C4-2B (cell line): Measurements from ENCODE around the gene DERA.

Source experiments
- H3K27ac ChIP-seq: fragments of 450-650 bp; 2 replicates; pipeline ENCODE4 v1.5.1; 2017
- ZFX ChIP-seq: fragments of 450-650 bp; IDR thresholded peaks from 2 replicates; pipeline ENCODE4 v1.6.1; 2017
- TF ChIP-seq, protein P1 (sequence below): fragments of 450-650 bp; conservative IDR thresholded peaks from 2 replicates; pipeline ENCODE4 v1.5.1; 2017; ENCODE audit warnings: mild to moderate bottlenecking

The DERA gene

DNA sequence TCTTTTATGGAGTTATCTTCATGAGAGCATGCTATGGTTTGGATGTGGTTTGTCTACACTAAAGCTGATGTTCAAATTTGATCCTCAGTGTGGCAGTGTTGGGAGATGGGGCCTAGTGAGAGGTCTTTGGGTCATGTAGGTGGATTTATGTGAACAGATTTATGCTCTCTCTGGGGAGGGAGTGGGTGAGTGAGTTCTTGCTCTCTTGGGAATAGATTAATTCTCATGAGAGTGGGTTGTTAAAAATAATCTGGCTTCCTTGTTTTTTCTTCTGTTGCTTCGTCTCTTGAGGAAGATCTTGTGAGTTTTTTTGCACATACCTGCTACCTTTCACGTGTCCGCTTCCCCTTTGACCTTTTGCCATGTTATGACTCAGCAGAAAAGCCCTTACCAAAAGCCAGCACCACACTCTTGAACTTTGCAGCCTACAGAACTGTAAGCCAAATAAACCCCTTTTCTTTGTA lies 20.5 kb downstream of the DERA start:
- TF ChIP-seq, protein P1, sequence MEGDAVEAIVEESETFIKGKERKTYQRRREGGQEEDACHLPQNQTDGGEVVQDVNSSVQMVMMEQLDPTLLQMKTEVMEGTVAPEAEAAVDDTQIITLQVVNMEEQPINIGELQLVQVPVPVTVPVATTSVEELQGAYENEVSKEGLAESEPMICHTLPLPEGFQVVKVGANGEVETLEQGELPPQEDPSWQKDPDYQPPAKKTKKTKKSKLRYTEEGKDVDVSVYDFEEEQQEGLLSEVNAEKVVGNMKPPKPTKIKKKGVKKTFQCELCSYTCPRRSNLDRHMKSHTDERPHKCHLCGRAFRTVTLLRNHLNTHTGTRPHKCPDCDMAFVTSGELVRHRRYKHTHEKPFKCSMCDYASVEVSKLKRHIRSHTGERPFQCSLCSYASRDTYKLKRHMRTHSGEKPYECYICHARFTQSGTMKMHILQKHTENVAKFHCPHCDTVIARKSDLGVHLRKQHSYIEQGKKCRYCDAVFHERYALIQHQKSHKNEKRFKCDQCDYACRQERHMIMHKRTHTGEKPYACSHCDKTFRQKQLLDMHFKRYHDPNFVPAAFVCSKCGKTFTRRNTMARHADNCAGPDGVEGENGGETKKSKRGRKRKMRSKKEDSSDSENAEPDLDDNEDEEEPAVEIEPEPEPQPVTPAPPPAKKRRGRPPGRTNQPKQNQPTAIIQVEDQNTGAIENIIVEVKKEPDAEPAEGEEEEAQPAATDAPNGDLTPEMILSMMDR, result 0 out of 2 replicates have a peak, but pooled peaks have one; percentile 7
- no peak for TF ChIP-seq ZFX
- H3K27ac ChIP-seq, result no peak overlapping the region

- no peak overlapping the region for H3K27ac ChIP-seq
- no peak for TF ChIP-seq ZFX
- TF ChIP-seq, protein P1, result no peak
Observed at GRCh38 chr12:15932327-15932726, 21.2 kb downstream of the DERA start.

GRCh38 chr12:15932971-15933370 lies 21.8 kb downstream of the DERA start:
- no peak overlapping the region for H3K27ac ChIP-seq
- TF ChIP-seq, protein P1, result no peak
- TF ChIP-seq ZFX, result no peak

DNA sequence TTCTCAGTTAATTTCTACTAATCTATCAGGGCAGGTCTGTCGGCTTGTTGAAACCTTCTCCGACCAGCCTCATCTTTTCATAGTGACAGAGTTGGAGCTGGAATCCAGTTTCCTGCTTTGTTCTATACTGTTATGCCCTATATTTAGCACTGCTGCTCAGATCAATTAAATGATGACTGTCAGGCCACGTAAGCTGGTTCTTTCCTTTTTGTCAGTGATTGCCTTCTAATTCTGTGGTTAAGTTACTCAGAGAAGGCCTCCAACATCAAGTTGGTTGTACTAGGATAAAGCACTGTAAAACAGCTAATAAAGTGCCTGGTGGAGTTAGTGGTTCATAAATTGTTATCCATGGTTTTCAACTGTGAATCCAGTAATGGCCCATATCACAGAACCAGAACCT lies 22.6 kb downstream of the DERA start:
- no peak overlapping the region for H3K27ac ChIP-seq
- TF ChIP-seq, protein P1, result no peak
- no peak for TF ChIP-seq ZFX

DNA sequence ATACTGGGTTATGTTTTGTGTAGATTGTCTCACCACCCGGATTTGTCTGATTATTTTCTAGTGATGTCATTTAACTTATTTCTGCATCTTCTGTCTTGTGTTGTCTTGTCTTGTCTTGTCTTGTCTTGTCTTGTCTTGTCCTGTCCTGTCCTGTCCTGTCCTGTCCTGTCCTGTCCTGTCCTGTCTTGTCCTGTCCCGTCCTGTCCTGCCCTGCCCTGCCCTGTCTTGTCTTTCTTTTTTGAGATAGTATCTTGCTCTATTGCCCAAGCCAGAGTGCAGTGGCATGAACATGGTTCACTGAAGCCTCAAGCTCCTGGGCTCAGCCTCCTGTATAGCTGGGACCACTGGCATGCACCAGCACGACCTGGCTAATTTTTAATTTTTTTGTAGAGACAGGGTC lies 25.6 kb downstream of the DERA start:
- TF ChIP-seq ZFX, result no peak
- TF ChIP-seq, protein P1, result no peak
- no peak overlapping the region for H3K27ac ChIP-seq

- no peak overlapping the region for H3K27ac ChIP-seq
- TF ChIP-seq ZFX, result no peak
- TF ChIP-seq, protein P1, result no peak
Observed at GRCh38 chr12:15937902-15938301, 26.8 kb downstream of the DERA start.

DNA sequence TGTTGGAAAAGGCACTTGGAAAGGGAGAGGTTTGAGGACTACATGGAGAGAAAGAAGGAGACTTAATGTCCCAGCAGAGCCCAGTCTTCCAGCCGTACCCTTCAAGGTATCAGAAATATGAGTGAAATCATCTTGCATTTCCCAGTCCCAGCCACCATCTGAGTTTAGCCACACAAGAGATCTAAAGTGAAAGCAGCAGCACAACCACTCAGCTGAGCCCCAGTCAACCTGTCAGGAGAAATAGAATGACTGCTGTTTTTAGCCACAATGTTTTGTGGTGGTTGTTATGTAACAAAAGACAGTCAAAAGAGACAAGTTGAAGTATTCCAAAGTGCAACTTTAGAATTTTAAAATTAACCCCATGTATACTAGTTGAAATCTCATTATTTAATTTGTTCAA lies 28.0 kb downstream of the DERA start:
- TF ChIP-seq, protein P1, result no peak
- TF ChIP-seq ZFX, result no peak

More for the DNA sequence above, 28.0 kb downstream of the DERA start:
- no peak overlapping the region for H3K27ac ChIP-seq
